ENCODE results near the gene TMEM94. TPM values are rescaled to one million over a fixed set of nuclear protein-coding genes. Genes with fewer than 3 reads are reported as not detected.

Gene TMEM94
- total and polyA plus RNA-seq, 2 of the 13 experiments (the other 11 are each of a cell fraction or from before 2014, with no cell fraction given) = 32.6 to 134 TPM

GRCh38 chr17:75456417-75457046, at the start of gene TMEM94 (continued):
- no peak for TF ChIP-seq MYPOP (CRISPR knock-in tag; IDR thresholded peaks at IDR 0.05)
- peak; percentile 83; the same call in 1 of the 2 replicates for TF ChIP-seq ZNF788 (CRISPR knock-in tag; IDR thresholded peaks at IDR 0.05; ENCODE audit: borderline replicate concordance)
- TF ChIP-seq ATF1 (CRISPR knock-in tag; IDR thresholded peaks at IDR 0.05) = peak; percentile 87
- 0 out of 2 replicates have a peak, but pooled peaks have one; percentile 76 for TF ChIP-seq ZSCAN29 (CRISPR knock-in tag; conservative IDR thresholded peaks at IDR 0.05)
- TF ChIP-seq BORCS8-MEF2B (CRISPR knock-in tag; IDR thresholded peaks at IDR 0.05) = peak; percentile 79
- no peak for TF ChIP-seq SIN3A (IDR thresholded peaks at IDR 0.05; ENCODE audit: borderline replicate concordance, low read depth, low read length)
- TF ChIP-seq ZGPAT (CRISPR knock-in tag; IDR thresholded peaks at IDR 0.05) = peak; percentile 80; the same call in 1 of the 2 replicates
- TF ChIP-seq ZNF800 (CRISPR knock-in tag; IDR thresholded peaks at IDR 0.05) = no peak; the same call in 1 of the 2 replicates
- no peak for TF ChIP-seq EP300 (IDR thresholded peaks at IDR 0.05; ENCODE audit: low read depth in 2 of 2, low read length in 2 of 2)
- no peak for TF ChIP-seq EP300 (CRISPR knock-in tag; IDR thresholded peaks at IDR 0.05; ENCODE audit: borderline replicate concordance)
- TF ChIP-seq AKAP8 (CRISPR knock-in tag; IDR thresholded peaks at IDR 0.05) = peak; percentile 85; the same call in 1 of the 2 replicates
- peak; percentile 61; the same call in 1 of the 2 replicates for TF ChIP-seq ZNF580 (CRISPR knock-in tag; IDR thresholded peaks at IDR 0.05; ENCODE audit: borderline replicate concordance, low read depth)
- TF ChIP-seq ZNF672 (CRISPR knock-in tag; IDR thresholded peaks at IDR 0.05) = no peak
- TF ChIP-seq CBX1 (IDR thresholded peaks at IDR 0.05; ENCODE audit: low read depth) = peak; percentile 87
- TF ChIP-seq ETS1 (CRISPR knock-in tag; IDR thresholded peaks at IDR 0.05) = no peak
- TF ChIP-seq ZNF563 (CRISPR knock-in tag; IDR thresholded peaks at IDR 0.05) = peak; percentile 34; the same call in 1 of the 2 replicates
- 0 out of 2 replicates have a peak, but pooled peaks have one; percentile 26 for TF ChIP-seq SAFB2 (CRISPR knock-in tag; IDR thresholded peaks at IDR 0.05; ENCODE audit: borderline replicate concordance, low read depth)
- TF ChIP-seq TFAP4 (IDR thresholded peaks at IDR 0.05; ENCODE audit: borderline replicate concordance, low read depth) = no peak

Data from HepG2 (cell line).